Mucosa of descending colon (tissue), 3 donors: Measurements from ENCODE around the gene RAB33A. TPM values are rescaled to one million over a fixed set of nuclear protein-coding genes. Genes with fewer than 3 reads are reported as not detected.

Experiments
- ATAC-seq: fragments of 200-7000 bp; cut with Tn5 transposase; one replicate; pipeline ENCODE4 v1.9.1; 2020; ENCODE audit warnings: mild to moderate bottlenecking, moderate library complexity
- DNase-seq, 3 donors: peaks; one replicate each; pipeline ENCODE4 v3.0.0-alpha.2; 2020
- H3K36me3 ChIP-seq: fragments of 200-600 bp; one replicate; pipeline ENCODE4 v1.8.0; 2021; ENCODE audit warnings: low read depth, mild to moderate bottlenecking
- H3K4me1 ChIP-seq: fragments of 200-600 bp; one replicate; pipeline ENCODE4 v1.8.0; 2021; ENCODE audit warnings: low read depth, mild to moderate bottlenecking
- H3K4me3 ChIP-seq: fragments of 200-600 bp; one replicate; pipeline ENCODE4 v1.8.0; 2021; ENCODE audit warnings: mild to moderate bottlenecking
- H3K9me3 ChIP-seq: fragments of 200-600 bp; one replicate; pipeline ENCODE4 v1.8.0; 2021; ENCODE audit warnings: mild to moderate bottlenecking
- intact Hi-C, 2 donors: fragments of 100-400 bp; cut with DNase I in 1 of 2; cut with micrococcal nuclease in 1 of 2; formaldehyde crosslinking; loops; one replicate each; pipeline versions ENCODE4 v1.11.0 to v1.11.1; 2022; cut with DNase I, micrococcal nuclease
- long read RNA-seq, 2 donors: library from polyadenylated mRNA; unstranded; transcript quantifications; one replicate each; pipeline ENCODE4 v2.0.0, GENCODE V29; 2019 to 2021
- total RNA-seq, 3 donors: library from RNA; stranded (reverse); fragmentation: NEBNext Ultra II Directional in 2 of 3; extraction: Animal tissue kit (Norgen Biotek cat#: 25700) in 2 of 3; gene quantifications; one replicate each; pipeline versions ENCODE4 v1.2.1 to v1.2.4, GENCODE V29; 2021 to 2023
- TF ChIP-seq, protein P1 (sequence below): fragments of 200-600 bp; IDR thresholded peaks from one replicate; pipeline ENCODE4 v1.8.0; 2022; ENCODE audit warnings: antibody characterized with exemption, mild to moderate bottlenecking
- donor health status: DM: no; HTN: no; CAD: no; lungs with moderate emphysema.
- donor health status: DM: no; HTN: no; CAD: no.
- donor health status: DM: no; HTN: yes; CAD: no.

RAB33A gene
- under 1 TPM; 0.38 to 0.55 (median 0.47) TPM for total RNA-seq
- long read RNA-seq, donor 1, partial matches to known transcripts = 0 of 1 reads
- long read RNA-seq, donor 1, other reads (novel, unspliced or antisense) = 0 of 1 reads
- long read RNA-seq, donor 2 = 0 reads

GRCh38 chrX:130171446-130172126 lies at the start of gene RAB33A:
TSS of gene RAB33A (plus strand) at chrX:130171962. CDS start at chrX:130172063, 101 bp downstream.
- ATAC-seq (peak; percentile 52), DNase-seq (peak in 2 of 3 donors; percentile 30 to 58)
- Histone ChIP-seq H3K4me3 (no peak within 1 kb of the TSS), H3K4me1 (no peaks in the 10 kb centered on the region), H3K36me3 (no peaks in the 10 kb centered on the region), H3K9me3 (no peaks in the 10 kb centered on the region)
- intact Hi-C loops = no loop called here
- TF ChIP-seq, protein P1, sequence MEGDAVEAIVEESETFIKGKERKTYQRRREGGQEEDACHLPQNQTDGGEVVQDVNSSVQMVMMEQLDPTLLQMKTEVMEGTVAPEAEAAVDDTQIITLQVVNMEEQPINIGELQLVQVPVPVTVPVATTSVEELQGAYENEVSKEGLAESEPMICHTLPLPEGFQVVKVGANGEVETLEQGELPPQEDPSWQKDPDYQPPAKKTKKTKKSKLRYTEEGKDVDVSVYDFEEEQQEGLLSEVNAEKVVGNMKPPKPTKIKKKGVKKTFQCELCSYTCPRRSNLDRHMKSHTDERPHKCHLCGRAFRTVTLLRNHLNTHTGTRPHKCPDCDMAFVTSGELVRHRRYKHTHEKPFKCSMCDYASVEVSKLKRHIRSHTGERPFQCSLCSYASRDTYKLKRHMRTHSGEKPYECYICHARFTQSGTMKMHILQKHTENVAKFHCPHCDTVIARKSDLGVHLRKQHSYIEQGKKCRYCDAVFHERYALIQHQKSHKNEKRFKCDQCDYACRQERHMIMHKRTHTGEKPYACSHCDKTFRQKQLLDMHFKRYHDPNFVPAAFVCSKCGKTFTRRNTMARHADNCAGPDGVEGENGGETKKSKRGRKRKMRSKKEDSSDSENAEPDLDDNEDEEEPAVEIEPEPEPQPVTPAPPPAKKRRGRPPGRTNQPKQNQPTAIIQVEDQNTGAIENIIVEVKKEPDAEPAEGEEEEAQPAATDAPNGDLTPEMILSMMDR = no peak

GRCh38 chrX:130124577-130124976 lies 47.2 kb upstream of the RAB33A start:
- H3K4me1 ChIP-seq = no peaks in the 10 kb centered on the region
- intact Hi-C loops = no loop called here
- no peak overlapping the region for H3K4me3 ChIP-seq
- no peaks in the 10 kb centered on the region for H3K36me3 ChIP-seq
- TF ChIP-seq, protein P1 = no peak
- H3K9me3 ChIP-seq = no peaks in the 10 kb centered on the region
- ATAC-seq (no peak), DNase-seq (no peak)

- Histone ChIP-seq H3K4me1 (no peaks in the 10 kb centered on the region), H3K9me3 (no peaks in the 10 kb centered on the region), H3K4me3 (no peak overlapping the region), H3K36me3 (no peaks in the 10 kb centered on the region)
- no peak for DNase-seq
- no peak for ATAC-seq
- TF ChIP-seq, protein P1 = no peak
- intact Hi-C loops = no loop called here
Measured at GRCh38 chrX:130125091-130125874, 46.5 kb upstream of the RAB33A start.

GRCh38 chrX:130130990-130131389 lies 40.8 kb upstream of the RAB33A start:
- H3K9me3 ChIP-seq = no peaks in the 10 kb centered on the region
- ATAC-seq (no peak), DNase-seq (no peak)
- no peaks in the 10 kb centered on the region for H3K4me1 ChIP-seq
- no peaks in the 10 kb centered on the region for H3K36me3 ChIP-seq
- H3K4me3 ChIP-seq = no peak overlapping the region
- intact Hi-C loops = no loop called here
- TF ChIP-seq, protein P1 = no peak

GRCh38 chrX:130136496-130136895 lies 35.3 kb upstream of the RAB33A start:
- TF ChIP-seq, protein P1 = no peak
- no peak overlapping the region for H3K4me3 ChIP-seq
- no peaks in the 10 kb centered on the region for H3K4me1 ChIP-seq
- intact Hi-C loops = no loop called here
- H3K36me3 ChIP-seq = no peaks in the 10 kb centered on the region
- DNase-seq (no peak), ATAC-seq (no peak)
- H3K9me3 ChIP-seq = no peaks in the 10 kb centered on the region
